DOHH2 (cell line): ENCODE measurements around the gene SEC22C.

Experiments used
- H3F3A ChIP-seq: fragments of 200-600 bp; sonication (generic), shearing (Covaris generic); 2 replicates; pipeline ENCODE4 v1.6.0; 2016; ENCODE audit warnings: antibody characterized with exemption, mild to moderate bottlenecking; ENCODE audit not compliant: control insufficient read depth, insufficient read depth
- H3K27ac ChIP-seq: fragments of 200-600 bp; sonication (generic); 2 replicates; pipeline ENCODE4 v1.5.1; 2014; ENCODE audit warnings: low read depth, mild to moderate bottlenecking, low read length, moderate library complexity
- H3K27me3 ChIP-seq: fragments of 200-600 bp; sonication (generic); 2 replicates; pipeline ENCODE4 v1.6.1; 2014; ENCODE audit warnings: mild to moderate bottlenecking, low read length, mixed read lengths; ENCODE audit not compliant: control insufficient read depth
- H3K36me3 ChIP-seq: fragments of 200-600 bp; sonication (generic); 2 replicates; pipeline ENCODE4 v1.6.1; 2014; ENCODE audit warnings: mild to moderate bottlenecking, low read length, moderate library complexity, mixed read lengths; ENCODE audit not compliant: control insufficient read depth
- H3K4me1 ChIP-seq: fragments of 200-600 bp; sonication (generic); 2 replicates; pipeline ENCODE4 v1.6.1; 2014; ENCODE audit warnings: mild to moderate bottlenecking, low read length, mixed read lengths; ENCODE audit not compliant: control insufficient read depth
- H3K4me2 ChIP-seq: fragments of 200-600 bp; sonication (generic); 2 replicates; pipeline ENCODE4 v1.6.0; 2014; ENCODE audit warnings: mild to moderate bottlenecking, low read length, moderate library complexity
- H3K4me3 ChIP-seq: fragments of 200-600 bp; sonication (generic); 2 replicates; pipeline ENCODE4 v1.5.1; 2014; ENCODE audit warnings: mild to moderate bottlenecking, low read length, mixed read lengths
- H3K79me2 ChIP-seq: fragments of 200-600 bp; sonication (generic); 2 replicates; pipeline ENCODE4 v1.6.1; 2014; ENCODE audit warnings: mild to moderate bottlenecking, low read length, mixed read lengths; ENCODE audit not compliant: control insufficient read depth
- H3K9me2 ChIP-seq: fragments of 200-600 bp; sonication (generic); replicated peaks from 2 replicates; pipeline ENCODE4 v1.6.1; 2014; ENCODE audit warnings: mild to moderate bottlenecking, low read length, mixed read lengths; ENCODE audit not compliant: control insufficient read depth
- H3K9me3 ChIP-seq: fragments of 200-600 bp; sonication (generic); 2 replicates; pipeline ENCODE4 v1.6.1; 2014; ENCODE audit warnings: antibody characterized with exemption, low read length, mixed read lengths; ENCODE audit not compliant: control insufficient read depth, insufficient read depth
- H4K20me1 ChIP-seq: fragments of 200-600 bp; sonication (generic); 2 replicates; pipeline ENCODE4 v1.6.0; 2014; ENCODE audit warnings: low read depth, mild to moderate bottlenecking, antibody characterized with exemption, low read length, moderate library complexity; ENCODE audit not compliant: control insufficient read depth, insufficient read depth
- CTCF ChIP-seq: fragments of 200-600 bp; sonication (generic); IDR thresholded peaks from one replicate; pipeline ENCODE4 v1.5.1; 2014; ENCODE audit warnings: antibody characterized with exemption, mild to moderate bottlenecking, low read depth, low read length; ENCODE audit not compliant: poor library complexity, severe bottlenecking
- EZH2phosphoT487 ChIP-seq: fragments of 200-600 bp; sonication (generic); IDR thresholded peaks from 2 replicates; pipeline ENCODE4 v1.6.1; 2017; ENCODE audit warnings: borderline replicate concordance, mild to moderate bottlenecking, antibody characterized with exemption, low read length, moderate library complexity, mixed read lengths

The SEC22C gene

GRCh38 chr3:42545284-42545900, 36.4 kb downstream of the SEC22C start:
- Histone ChIP-seq H3K4me2 (no peak overlapping the region), H3K27ac (no peak overlapping the region), H3K36me3 (0 out of 2 replicates have a peak, but pooled peaks cover 5% of the 10 kb centered on the region), H3K9me3 (no peaks in the 10 kb centered on the region), H4K20me1 (no peaks in the 10 kb centered on the region; the same call in 1 of the 2 replicates), H3K9me2 (no peaks in the 10 kb centered on the region), H3F3A (no peaks in the 10 kb centered on the region), H3K4me3 (no peak overlapping the region), H3K79me2 (no peaks in the 10 kb centered on the region), H3K4me1 (no peaks in the 10 kb centered on the region), H3K27me3 (no peaks in the 10 kb centered on the region)
- no peak for TF ChIP-seq EZH2phosphoT487

DNA sequence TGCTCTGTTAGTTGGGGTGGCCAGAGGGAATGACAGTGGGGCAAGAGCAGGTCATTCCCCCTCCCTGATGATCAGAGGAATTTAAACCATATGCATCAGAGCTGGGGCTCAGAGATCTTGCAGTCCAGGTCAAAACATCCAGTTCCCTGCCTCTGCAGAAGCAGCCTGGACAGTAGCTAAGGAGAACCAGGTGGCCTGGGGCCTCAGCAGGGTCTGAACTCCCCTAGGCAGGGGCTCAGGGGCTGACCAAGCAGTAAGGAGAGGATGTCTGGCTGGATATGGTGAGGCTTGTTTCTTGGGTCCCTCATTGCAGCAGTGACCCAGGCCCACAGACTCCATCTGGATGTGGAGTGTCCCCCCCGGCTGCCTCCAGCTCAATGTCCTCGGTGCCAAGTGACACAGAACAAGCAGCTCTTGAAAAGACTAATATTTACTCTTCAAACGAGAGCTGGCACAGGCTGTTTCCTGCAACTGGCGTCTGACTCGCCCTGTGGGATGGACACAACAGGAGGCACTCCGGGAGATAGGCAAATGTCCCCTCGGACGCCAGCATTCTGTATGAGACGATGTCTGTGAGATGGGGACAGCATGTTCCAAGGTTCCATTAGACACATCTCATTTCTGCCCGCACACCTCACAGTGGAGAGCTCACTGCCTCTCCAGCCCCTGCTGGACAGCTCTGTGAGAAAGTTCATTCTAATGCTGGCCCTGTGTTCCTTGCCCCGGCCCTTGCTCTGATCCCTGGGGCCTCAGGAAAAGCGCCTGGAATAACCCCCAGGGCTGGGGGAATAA, 37.1 kb downstream of the SEC22C start:
- Histone ChIP-seq H3K4me1 (no peaks in the 10 kb centered on the region), H3F3A (no peaks in the 10 kb centered on the region), H3K36me3 (0 out of 2 replicates have a peak, but pooled peaks cover 3% of the 10 kb centered on the region), H4K20me1 (no peaks in the 10 kb centered on the region; the same call in 1 of the 2 replicates), H3K9me2 (no peaks in the 10 kb centered on the region), H3K9me3 (no peaks in the 10 kb centered on the region), H3K27me3 (no peaks in the 10 kb centered on the region), H3K27ac (no peak overlapping the region), H3K79me2 (no peaks in the 10 kb centered on the region), H3K4me2 (no peak overlapping the region), H3K4me3 (no peak overlapping the region)
- TF ChIP-seq EZH2phosphoT487 (no peak), CTCF (no peak)

DNA sequence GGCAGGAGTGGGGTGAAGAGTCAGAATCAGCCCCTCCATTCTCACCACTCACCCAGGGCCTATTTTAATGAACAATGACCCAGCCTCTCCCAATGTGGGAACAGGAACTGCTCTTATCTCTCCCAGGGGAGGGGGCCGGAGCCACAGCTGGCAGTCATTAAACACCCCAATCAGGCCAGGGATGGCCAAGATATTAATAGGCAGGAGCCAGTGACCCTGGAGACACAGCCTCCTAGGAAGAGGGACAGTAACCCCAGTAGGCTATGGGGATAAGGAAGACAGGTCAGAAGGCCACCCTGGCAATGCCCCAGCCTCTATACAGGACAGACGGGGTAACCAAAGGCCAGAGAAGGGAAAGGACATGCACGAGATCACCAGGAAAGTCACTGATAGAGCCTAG, 40.7 kb downstream of the SEC22C start:
- no peaks in the 10 kb centered on the region for H3K79me2 ChIP-seq
- H3K9me2 ChIP-seq, result no peaks in the 10 kb centered on the region
- no peaks in the 10 kb centered on the region; the same call in 1 of the 2 replicates for H4K20me1 ChIP-seq
- no peaks in the 10 kb centered on the region for H3K27me3 ChIP-seq
- no peaks in the 10 kb centered on the region for H3F3A ChIP-seq
- no peaks in the 10 kb centered on the region for H3K4me1 ChIP-seq
- no peaks in the 10 kb centered on the region for H3K36me3 ChIP-seq
- H3K4me3 ChIP-seq, result no peak overlapping the region
- no peak overlapping the region for H3K4me2 ChIP-seq
- TF ChIP-seq EZH2phosphoT487 (no peak), CTCF (no peak)
- no peaks in the 10 kb centered on the region for H3K9me3 ChIP-seq
- no peak overlapping the region for H3K27ac ChIP-seq
